Activated CD8-positive, alpha-beta memory T cell treated with anti-CD3 and anti-CD28 coated beads for 36 hours (primary cell): ENCODE results near the gene PRKAG2. TPM values are rescaled to one million over a fixed set of nuclear protein-coding genes. Genes with fewer than 3 reads are reported as not detected.
"Not testable (repeated sequence)": the region's sequence is repeated elsewhere in the genome, so short reads cannot be mapped to it uniquely, and the experiment has no call there.

Experiments used
- CTCF ChIA-PET: fragments of 350-600 bp; sonication (Branson Sonifier 250); formaldehyde crosslinking; loops from one replicate; lab custom pipeline; 2021; ENCODE audit warnings: antibody characterized with exemption; lab: Charles Lee
- POLR2A ChIA-PET: fragments of 350-600 bp; sonication (Branson Sonifier 250); formaldehyde crosslinking; loops from one replicate; lab custom pipeline; 2021; ENCODE audit warnings: antibody characterized with exemption; lab: Charles Lee
- total RNA-seq, 2 experiments: library from RNA; stranded (reverse); gene quantifications; one replicate each; pipeline ENCODE4 v1.2.3, GENCODE V29; 2021

The PRKAG2 gene
- total RNA-seq, 2 experiments from 2014 or later: 23.6 to 24.8 TPM

GRCh38 chr7:151798851-151799448, 78.0 kb downstream of the PRKAG2 start:
- CTCF ChIA-PET: no interaction called here

GRCh38 chr7:151797667-151798307, 79.1 kb downstream of the PRKAG2 start:
- POLR2A ChIA-PET, CTCF ChIA-PET: not testable (repeated sequence)

More at GRCh38 chr7:151798851-151799448, 78.0 kb downstream of the PRKAG2 start:
- POLR2A ChIA-PET: interaction anchor here (0.6 kb wide), 1 partner anchor 90 kb away, joined by 3 read pairs; no protein-coding TSS in a partner anchor

- ChIA-PET CTCF (interaction anchor here (0.8 to 2.5 kb wide), 3 partner anchors 14 to 80 kb away, joined by 3 to 7 read pairs (median 4); partner anchors contain the start of gene PRKAG2), POLR2A (no interaction called here)
These were observed 79.9 kb downstream of the PRKAG2 start for GRCh38 chr7:151796871-151797537.

- ChIA-PET CTCF (interaction anchor here (0.8 to 4.8 kb wide), 6 partner anchors 9 to 81 kb away, joined by 3 to 34 read pairs (median 4); partner anchors contain the start of gene PRKAG2), POLR2A (no interaction called here)
These were observed 80.6 kb downstream of the PRKAG2 start for GRCh38 chr7:151796091-151796870.

- POLR2A ChIA-PET: interaction anchor here (0.6 to 1.0 kb wide), 2 partner anchors 43 to 80 kb away, joined by 3 read pairs; no protein-coding TSS in a partner anchor
- CTCF ChIA-PET: interaction anchor here (0.9 to 4.8 kb wide), 4 partner anchors 10 to 44 kb away, joined by 3 to 34 read pairs (median 6); no protein-coding TSS in a partner anchor
These were observed 81.6 kb downstream of the PRKAG2 start for GRCh38 chr7:151795168-151795811.

- ChIA-PET CTCF (interaction anchor here (1.5 to 4.8 kb wide), 3 partner anchors 10 to 35 kb away, joined by 3 to 34 read pairs (median 7); no protein-coding TSS in a partner anchor), POLR2A (interaction anchor here (1.0 kb wide), 1 partner anchor 81 kb away, joined by 3 read pairs; no protein-coding TSS in a partner anchor)
These were observed 82.3 kb downstream of the PRKAG2 start for GRCh38 chr7:151794508-151795167.

- ChIA-PET CTCF (interaction anchor here (4.8 kb wide), 1 partner anchor 11 kb away, joined by 34 read pairs; no protein-coding TSS in a partner anchor), POLR2A (interaction anchor here (1.0 kb wide), 1 partner anchor 82 kb away, joined by 3 read pairs; no protein-coding TSS in a partner anchor)
These were observed 82.9 kb downstream of the PRKAG2 start for GRCh38 chr7:151793991-151794507.

GRCh38 chr7:151793531-151793951, 83.4 kb downstream of the PRKAG2 start:
- CTCF ChIA-PET: interaction anchor here (4.8 kb wide), 1 partner anchor 11 kb away, joined by 34 read pairs; no protein-coding TSS in a partner anchor
- POLR2A ChIA-PET: no interaction called here

- POLR2A ChIA-PET: no interaction called here
- CTCF ChIA-PET: interaction anchor here (0.8 to 4.8 kb wide), 2 partner anchors 10 to 33 kb away, joined by 4 to 34 read pairs; no protein-coding TSS in a partner anchor
These were observed 84.3 kb downstream of the PRKAG2 start for GRCh38 chr7:151792636-151793035.

- CTCF ChIA-PET: interaction anchor here (0.8 to 4.8 kb wide), 3 partner anchors 9 to 66 kb away, joined by 3 to 34 read pairs (median 4); no protein-coding TSS in a partner anchor
- POLR2A ChIA-PET: no interaction called here
These were observed 84.8 kb downstream of the PRKAG2 start for GRCh38 chr7:151792086-151792485.

- ChIA-PET POLR2A (no interaction called here), CTCF (interaction anchor here (1.4 to 4.8 kb wide), 2 partner anchors 8 to 65 kb away, joined by 3 to 34 read pairs; no protein-coding TSS in a partner anchor)
These were observed 85.9 kb downstream of the PRKAG2 start for GRCh38 chr7:151790830-151791620.

- ChIA-PET POLR2A (no interaction called here), CTCF (no interaction called here)
These were observed 86.7 kb downstream of the PRKAG2 start for GRCh38 chr7:151790095-151790829.

GRCh38 chr7:151789380-151789947, 87.5 kb downstream of the PRKAG2 start:
- ChIA-PET CTCF (no interaction called here), POLR2A (no interaction called here)

- POLR2A ChIA-PET: no interaction called here
These were observed 89.6 kb downstream of the PRKAG2 start for GRCh38 chr7:151787348-151787747.

GRCh38 chr7:151786936-151787335, 90.0 kb downstream of the PRKAG2 start:
- ChIA-PET POLR2A (no interaction called here), CTCF (no interaction called here)

More at GRCh38 chr7:151787348-151787747, 89.6 kb downstream of the PRKAG2 start:
- CTCF ChIA-PET: no interaction called here
